ENCODE data around the gene LCE1E. TPM values are rescaled to one million over a fixed set of nuclear protein-coding genes. Genes with fewer than 3 reads are reported as not detected.
A peak's percentile ranks its signal among the peaks of the same experiment; 100 is the strongest.

LCE1E gene, protein sequence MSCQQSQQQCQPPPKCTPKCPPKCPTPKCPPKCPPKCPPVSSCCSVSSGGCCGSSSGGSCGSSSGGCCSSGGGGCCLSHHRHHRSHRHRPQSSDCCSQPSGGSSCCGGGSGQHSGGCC
- not detected in 2 replicates for total RNA-seq (2014; rRNA removed; shearing (Covaris generic); ENCODE audit: low replicate concordance)

DNA sequence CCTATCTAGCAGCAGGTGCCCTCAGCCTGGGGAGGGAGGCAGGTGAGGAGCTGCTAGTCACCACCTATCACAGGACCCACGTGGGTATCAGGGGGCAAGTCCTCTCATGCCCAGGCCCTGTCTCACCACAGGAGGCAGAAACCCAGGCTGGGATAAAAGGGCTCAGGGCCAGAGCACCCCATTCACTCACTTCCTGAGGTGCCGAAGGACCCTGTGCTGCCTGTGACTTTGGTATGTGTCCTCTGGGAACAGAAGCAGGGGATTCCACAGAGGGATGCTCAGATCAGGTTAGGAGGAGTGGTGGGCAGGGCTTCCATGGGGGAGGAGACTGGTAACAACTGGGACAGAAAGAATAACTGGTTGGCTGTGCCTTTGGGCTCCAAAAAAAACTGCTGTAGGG is at the start of gene LCE1E:
TSS of gene LCE1E (plus strand) at position 181 of the 400 bp plus-strand sequence. CDS start 1,043 bp downstream, outside the sequence.
- Histone ChIP-seq H3K4me3 (ENCODE audit: low read length) (no peak within 1 kb of the TSS), H2AFZ (ENCODE audit: low read length) (no peak within 1 kb of the TSS), H3K27ac (ENCODE audit: low read length) (no peak within 1 kb of the TSS)

DNA sequence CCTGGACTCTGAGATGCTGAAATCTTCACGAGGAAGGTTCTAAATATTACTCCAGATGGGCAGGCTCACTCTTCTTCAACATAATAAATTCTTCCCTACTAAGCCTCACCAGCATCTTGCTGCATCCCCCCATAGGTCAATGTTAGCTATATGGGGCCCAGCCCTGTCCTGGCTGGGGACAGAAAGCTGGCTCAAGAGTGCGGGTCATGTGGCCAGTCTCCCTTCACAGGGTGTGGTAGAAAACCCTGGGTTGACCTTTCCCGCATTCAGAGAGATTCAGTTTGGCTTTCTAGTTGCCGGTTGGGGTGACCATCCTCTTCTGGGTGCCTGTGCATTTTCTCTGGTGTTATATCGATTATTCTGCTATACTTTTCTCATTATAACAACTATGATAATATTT is 48.1 kb upstream of the LCE1E start:
- no peaks in the 10 kb centered on the region for H3K9me2 ChIP-seq (replicated peaks; ENCODE audit: insufficient read depth, low read length)
- H2AFZ ChIP-seq (ENCODE audit: low read length): no peak overlapping the region
- H3K4me1 ChIP-seq (ENCODE audit: low read length): no peaks in the 10 kb centered on the region
- H3K9ac ChIP-seq (ENCODE audit: low read length): no peak overlapping the region
- no peaks in the 10 kb centered on the region for H3K79me2 ChIP-seq (ENCODE audit: low read length)
- H3K4me2 ChIP-seq (ENCODE audit: low read depth, low read length, poor library complexity, severe bottlenecking): no peak overlapping the region
- H3K4me3 ChIP-seq (ENCODE audit: low read length): no peak overlapping the region
- no peak for DNase-seq
- H3K27ac ChIP-seq (ENCODE audit: low read length): no peak overlapping the region
- no peaks in the 10 kb centered on the region for H3K9me3 ChIP-seq (ENCODE audit: low read length)
- no peaks in the 10 kb centered on the region for H3K36me3 ChIP-seq (ENCODE audit: insufficient read depth, low read length)
- H4K20me1 ChIP-seq (ENCODE audit: insufficient read depth, low read depth, low read length): no peaks in the 10 kb centered on the region
- H3K27me3 ChIP-seq (ENCODE audit: low read length): no peaks in the 10 kb centered on the region

More for the DNA sequence above, at the start of gene LCE1E:
- H3K9me2 ChIP-seq (replicated peaks; ENCODE audit: insufficient read depth, low read length): no peaks in the 10 kb centered on the region
- no peaks in the 10 kb centered on the region for H3K9me3 ChIP-seq (ENCODE audit: low read length)
- no peaks in the 10 kb centered on the region for H4K20me1 ChIP-seq (ENCODE audit: insufficient read depth, low read depth, low read length)
- no peak within 1 kb of the TSS for H3K9ac ChIP-seq (ENCODE audit: low read length)
- H3K79me2 ChIP-seq (ENCODE audit: low read length): no peaks in the 10 kb centered on the region
- no peaks in the 10 kb centered on the region for H3K4me1 ChIP-seq (ENCODE audit: low read length)
- no peak within 1 kb of the TSS for H3K4me2 ChIP-seq (ENCODE audit: low read depth, low read length, poor library complexity, severe bottlenecking)
- DNase-seq: no peak
- no peaks in the 10 kb centered on the region for H3K36me3 ChIP-seq (ENCODE audit: insufficient read depth, low read length)
- H3K27me3 ChIP-seq (ENCODE audit: low read length): no peaks in the 10 kb centered on the region

DNA sequence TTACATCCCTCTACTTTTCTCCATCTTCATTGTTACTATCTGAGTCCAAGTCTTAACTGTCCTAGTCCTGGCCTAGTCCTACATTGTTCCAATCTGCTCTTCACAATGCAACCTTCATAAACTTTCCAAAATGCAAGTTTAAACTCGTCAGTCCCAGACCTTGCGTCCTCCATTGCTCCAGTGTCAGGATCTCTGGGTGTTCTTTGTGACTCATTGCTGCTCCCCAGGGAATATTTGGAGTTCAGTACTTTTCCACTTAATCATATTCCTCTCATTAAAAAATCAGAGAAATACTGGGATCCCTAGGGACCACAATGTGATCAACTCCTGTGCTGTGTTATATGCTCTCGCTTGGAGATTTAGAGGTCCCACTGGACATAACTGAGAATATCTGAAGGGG is 46.2 kb upstream of the LCE1E start:
- Histone ChIP-seq H3K27ac (ENCODE audit: low read length) (no peak overlapping the region), H3K9ac (ENCODE audit: low read length) (no peak overlapping the region), H4K20me1 (ENCODE audit: insufficient read depth, low read depth, low read length) (no peaks in the 10 kb centered on the region), H3K27me3 (ENCODE audit: low read length) (no peaks in the 10 kb centered on the region), H3K4me3 (ENCODE audit: low read length) (no peak overlapping the region), H2AFZ (ENCODE audit: low read length) (no peak overlapping the region), H3K9me3 (ENCODE audit: low read length) (no peaks in the 10 kb centered on the region), H3K4me1 (ENCODE audit: low read length) (no peaks in the 10 kb centered on the region), H3K36me3 (ENCODE audit: insufficient read depth, low read length) (no peaks in the 10 kb centered on the region), H3K4me2 (ENCODE audit: low read depth, low read length, poor library complexity, severe bottlenecking) (no peak overlapping the region), H3K79me2 (ENCODE audit: low read length) (no peaks in the 10 kb centered on the region), H3K9me2 (replicated peaks; ENCODE audit: insufficient read depth, low read length) (no peaks in the 10 kb centered on the region)
- DNase-seq: no peak

DNA sequence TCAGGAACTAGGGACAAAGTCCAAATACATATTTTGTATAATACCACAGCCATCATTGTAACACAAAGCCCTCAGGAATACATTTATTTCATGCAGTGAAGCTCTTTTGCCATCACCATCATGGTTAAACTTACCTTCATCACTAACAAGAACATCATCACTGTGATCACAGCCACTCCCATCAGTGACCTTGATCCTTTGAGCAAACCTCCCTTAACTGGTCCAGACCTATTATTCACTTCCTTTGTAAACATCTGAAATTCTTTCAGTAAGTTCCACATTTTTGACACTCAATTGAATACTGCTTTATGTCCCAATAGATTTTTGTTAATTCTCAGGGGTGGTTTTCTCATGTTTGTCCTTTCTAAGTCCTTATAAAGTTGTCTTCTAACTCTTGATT is 44.4 kb upstream of the LCE1E start:
- H3K9me3 ChIP-seq (ENCODE audit: low read length): no peaks in the 10 kb centered on the region
- H3K9me2 ChIP-seq (replicated peaks; ENCODE audit: insufficient read depth, low read length): no peaks in the 10 kb centered on the region
- H3K27ac ChIP-seq (ENCODE audit: low read length): no peak overlapping the region
- no peaks in the 10 kb centered on the region for H4K20me1 ChIP-seq (ENCODE audit: insufficient read depth, low read depth, low read length)
- no peaks in the 10 kb centered on the region for H3K4me1 ChIP-seq (ENCODE audit: low read length)
- H3K79me2 ChIP-seq (ENCODE audit: low read length): no peaks in the 10 kb centered on the region
- no peak overlapping the region for H3K9ac ChIP-seq (ENCODE audit: low read length)
- no peak overlapping the region for H2AFZ ChIP-seq (ENCODE audit: low read length)
- H3K27me3 ChIP-seq (ENCODE audit: low read length): no peaks in the 10 kb centered on the region
- H3K4me3 ChIP-seq (ENCODE audit: low read length): no peak overlapping the region
- no peaks in the 10 kb centered on the region for H3K36me3 ChIP-seq (ENCODE audit: insufficient read depth, low read length)
- DNase-seq: no peak
- H3K4me2 ChIP-seq (ENCODE audit: low read depth, low read length, poor library complexity, severe bottlenecking): no peak overlapping the region

DNA sequence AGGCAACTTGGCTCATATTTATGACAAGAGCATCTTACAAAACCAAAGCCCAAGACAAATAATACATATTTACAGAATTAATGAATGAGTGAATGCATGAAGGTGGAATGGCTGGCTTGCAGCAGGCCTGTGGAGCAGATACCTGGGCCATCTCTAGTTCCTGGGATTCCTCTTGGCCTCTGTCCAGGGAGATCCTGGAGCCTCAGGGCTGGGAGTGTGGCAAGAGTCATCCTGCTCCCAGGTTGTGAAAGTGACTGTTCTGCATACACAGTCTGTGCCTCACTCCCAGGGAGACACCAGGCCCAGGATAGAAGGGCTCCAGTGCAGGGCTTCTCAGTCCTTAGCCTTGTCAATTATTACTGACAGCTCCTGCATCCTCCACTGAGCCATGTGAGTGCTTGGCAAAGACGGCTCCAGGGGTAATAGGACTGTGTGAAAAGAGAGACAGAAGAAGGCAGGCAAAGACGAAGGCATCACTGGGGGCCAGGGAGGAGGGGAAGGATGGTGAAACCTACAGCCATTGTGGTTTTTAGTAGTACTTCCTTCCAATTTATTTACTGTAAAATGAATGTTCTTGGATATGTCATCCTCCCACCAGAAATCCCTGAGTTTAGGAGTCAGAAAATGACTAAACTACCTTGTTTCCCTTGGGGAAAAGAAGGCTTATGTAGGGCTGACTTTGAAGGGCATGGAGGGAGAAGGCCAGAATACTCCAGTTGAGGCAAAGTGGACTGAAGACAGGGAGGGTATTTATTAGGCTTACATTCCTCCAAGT is 42.5 kb upstream of the LCE1E start:
- no peak overlapping the region for H2AFZ ChIP-seq (ENCODE audit: low read length)
- H4K20me1 ChIP-seq (ENCODE audit: insufficient read depth, low read depth, low read length): no peaks in the 10 kb centered on the region
- no peak overlapping the region for H3K4me3 ChIP-seq (ENCODE audit: low read length)
- DNase-seq: no peak
- H3K9ac ChIP-seq (ENCODE audit: low read length): no peak overlapping the region
- no peaks in the 10 kb centered on the region for H3K9me3 ChIP-seq (ENCODE audit: low read length)
- H3K27ac ChIP-seq (ENCODE audit: low read length): no peak overlapping the region
- no peaks in the 10 kb centered on the region for H3K27me3 ChIP-seq (ENCODE audit: low read length)
- H3K4me2 ChIP-seq (ENCODE audit: low read depth, low read length, poor library complexity, severe bottlenecking): no peak overlapping the region
- H3K9me2 ChIP-seq (replicated peaks; ENCODE audit: insufficient read depth, low read length): no peaks in the 10 kb centered on the region
- no peaks in the 10 kb centered on the region for H3K36me3 ChIP-seq (ENCODE audit: insufficient read depth, low read length)
- H3K79me2 ChIP-seq (ENCODE audit: low read length): no peaks in the 10 kb centered on the region
- H3K4me1 ChIP-seq (ENCODE audit: low read length): no peaks in the 10 kb centered on the region

DNA sequence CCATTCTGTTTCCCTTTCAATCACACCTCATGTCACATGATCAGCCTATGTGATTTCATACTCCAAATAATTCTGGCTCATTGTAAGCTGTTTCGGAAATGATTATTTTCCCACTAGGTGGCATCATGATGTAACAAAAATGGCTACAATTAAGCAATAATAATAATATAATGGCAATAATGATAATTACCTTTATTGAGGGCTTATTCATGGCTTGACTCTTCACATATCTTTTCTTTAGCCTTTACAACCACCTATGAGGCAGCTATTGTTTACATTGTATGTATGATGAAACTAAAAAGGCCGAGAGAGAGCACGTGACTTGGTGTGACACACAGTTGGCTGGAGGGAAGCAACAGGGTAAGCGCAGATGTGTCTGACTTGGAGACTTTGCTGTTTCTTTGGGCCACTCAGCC is 40.8 kb upstream of the LCE1E start:
- Histone ChIP-seq H3K9me2 (replicated peaks; ENCODE audit: insufficient read depth, low read length) (no peaks in the 10 kb centered on the region), H3K27me3 (ENCODE audit: low read length) (no peaks in the 10 kb centered on the region), H3K4me1 (ENCODE audit: low read length) (no peaks in the 10 kb centered on the region), H3K4me2 (ENCODE audit: low read depth, low read length, poor library complexity, severe bottlenecking) (no peak overlapping the region), H3K27ac (ENCODE audit: low read length) (no peak overlapping the region), H3K36me3 (ENCODE audit: insufficient read depth, low read length) (no peaks in the 10 kb centered on the region), H4K20me1 (ENCODE audit: insufficient read depth, low read depth, low read length) (no peaks in the 10 kb centered on the region), H2AFZ (ENCODE audit: low read length) (no peak overlapping the region), H3K9ac (ENCODE audit: low read length) (no peak overlapping the region), H3K79me2 (ENCODE audit: low read length) (no peaks in the 10 kb centered on the region), H3K9me3 (ENCODE audit: low read length) (no peaks in the 10 kb centered on the region), H3K4me3 (ENCODE audit: low read length) (no peak overlapping the region)
- peak; percentile 59 for DNase-seq

DNA sequence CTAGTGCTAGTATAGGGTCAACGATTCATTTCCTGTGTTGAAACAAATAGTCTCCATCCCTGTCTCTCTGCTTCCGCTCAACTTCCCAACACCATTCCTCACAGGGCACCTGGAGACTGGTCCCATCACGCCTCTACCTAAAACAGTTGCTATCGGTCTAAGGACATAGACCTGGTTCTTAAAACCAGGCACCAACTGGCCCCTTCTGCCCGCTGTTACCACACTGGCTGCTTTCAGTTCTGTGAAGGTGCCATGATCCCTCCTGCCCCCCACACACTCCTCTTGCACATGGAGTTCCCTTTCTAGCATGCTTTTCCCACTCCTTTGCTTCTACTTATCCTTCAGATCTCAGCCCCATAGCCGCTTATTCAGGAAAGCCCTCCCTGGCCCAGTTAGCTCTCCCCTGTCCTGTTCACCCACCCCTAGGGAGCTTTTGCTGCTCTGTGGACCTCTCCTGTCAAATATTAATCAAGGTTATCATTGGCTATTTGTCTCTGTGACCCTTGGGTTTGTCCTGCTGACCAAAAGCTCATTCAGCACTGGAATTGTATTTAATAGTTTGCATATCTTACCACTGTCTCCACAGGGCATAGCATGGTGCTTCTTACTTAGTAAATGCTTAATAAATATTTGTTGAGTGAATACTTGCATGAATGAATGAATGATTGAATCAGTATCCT is 40.2 kb upstream of the LCE1E start:
- H2AFZ ChIP-seq (ENCODE audit: low read length): no peak overlapping the region

DNA sequence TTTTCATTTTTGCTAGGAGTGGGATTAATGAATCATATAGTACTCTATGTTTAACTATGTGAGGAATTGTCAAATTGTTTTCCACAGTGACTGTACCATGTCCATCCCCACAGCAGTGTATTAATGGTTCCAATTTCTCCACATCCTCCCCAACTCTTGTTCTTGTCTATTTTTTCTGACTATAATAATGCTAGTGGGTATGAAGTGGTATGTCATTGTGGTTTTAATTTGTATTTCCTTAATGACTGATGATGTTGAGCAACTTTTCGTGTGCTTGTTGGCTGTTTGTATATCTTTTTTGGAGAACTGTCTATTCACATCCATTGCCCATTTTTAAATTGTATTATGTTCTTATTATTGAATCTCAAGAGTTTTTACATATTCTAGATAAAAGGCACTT is 38.2 kb upstream of the LCE1E start:
- H3K4me3 ChIP-seq (ENCODE audit: low read length): no peak overlapping the region
- no peak overlapping the region for H3K27ac ChIP-seq (ENCODE audit: low read length)
- no peaks in the 10 kb centered on the region for H3K36me3 ChIP-seq (ENCODE audit: insufficient read depth, low read length)
- H3K4me2 ChIP-seq (ENCODE audit: low read depth, low read length, poor library complexity, severe bottlenecking): no peak overlapping the region
- no peak overlapping the region for H3K9ac ChIP-seq (ENCODE audit: low read length)
- no peaks in the 10 kb centered on the region for H3K27me3 ChIP-seq (ENCODE audit: low read length)
- H3K4me1 ChIP-seq (ENCODE audit: low read length): no peaks in the 10 kb centered on the region
- H2AFZ ChIP-seq (ENCODE audit: low read length): no peak overlapping the region
- H3K9me2 ChIP-seq (replicated peaks; ENCODE audit: insufficient read depth, low read length): no peaks in the 10 kb centered on the region
- no peak for DNase-seq
- no peaks in the 10 kb centered on the region for H3K79me2 ChIP-seq (ENCODE audit: low read length)
- no peaks in the 10 kb centered on the region for H4K20me1 ChIP-seq (ENCODE audit: insufficient read depth, low read depth, low read length)
- H3K9me3 ChIP-seq (ENCODE audit: low read length): no peaks in the 10 kb centered on the region

More for the DNA sequence above, 40.2 kb upstream of the LCE1E start:
- no peak overlapping the region for H3K9ac ChIP-seq (ENCODE audit: low read length)
- H3K4me2 ChIP-seq (ENCODE audit: low read depth, low read length, poor library complexity, severe bottlenecking): no peak overlapping the region
- H3K27ac ChIP-seq (ENCODE audit: low read length): no peak overlapping the region
- no peaks in the 10 kb centered on the region for H4K20me1 ChIP-seq (ENCODE audit: insufficient read depth, low read depth, low read length)
- DNase-seq: no peak
- H3K4me1 ChIP-seq (ENCODE audit: low read length): no peaks in the 10 kb centered on the region
- no peaks in the 10 kb centered on the region for H3K79me2 ChIP-seq (ENCODE audit: low read length)
- H3K9me2 ChIP-seq (replicated peaks; ENCODE audit: insufficient read depth, low read length): no peaks in the 10 kb centered on the region
- H3K27me3 ChIP-seq (ENCODE audit: low read length): no peaks in the 10 kb centered on the region
- H3K4me3 ChIP-seq (ENCODE audit: low read length): no peak overlapping the region
- H3K9me3 ChIP-seq (ENCODE audit: low read length): no peaks in the 10 kb centered on the region
- H3K36me3 ChIP-seq (ENCODE audit: insufficient read depth, low read length): no peaks in the 10 kb centered on the region

Measured in Karpas-422 (cell line).